Nucleus accumbens (tissue), 56 donors: Measurements from ENCODE around the gene PLXDC1.
"Not testable (repeated sequence)": the region's sequence is repeated elsewhere in the genome, so short reads cannot be mapped to it uniquely, and the experiment has no call there.

Source experiments
- DNase-seq, 56 donors: peaks; one replicate each; lab custom pipeline; 2025; lab: John Stamatoyannopoulos, UW

PLXDC1 gene

DNA sequence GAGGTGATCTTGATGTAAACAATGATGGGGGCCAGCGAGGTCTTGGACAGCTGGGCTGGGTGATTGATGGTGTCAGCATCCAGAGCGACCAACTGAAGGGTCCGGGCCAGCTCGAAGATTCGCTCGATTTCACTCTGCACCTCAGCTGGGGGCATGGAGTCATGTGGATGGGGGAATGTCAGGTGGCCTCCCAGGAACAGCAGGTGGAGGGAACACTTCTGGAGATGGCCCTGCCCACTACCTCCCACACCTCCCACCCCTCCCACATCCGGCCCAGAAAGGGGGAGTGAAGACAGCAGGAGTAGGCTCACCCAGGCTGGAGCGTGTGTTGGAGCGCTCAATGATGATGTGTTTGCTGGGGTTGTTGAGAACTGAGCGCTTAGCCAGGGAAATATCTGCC lies 32.3 kb upstream of the PLXDC1 start:
- DNase-seq = no peak

DNA sequence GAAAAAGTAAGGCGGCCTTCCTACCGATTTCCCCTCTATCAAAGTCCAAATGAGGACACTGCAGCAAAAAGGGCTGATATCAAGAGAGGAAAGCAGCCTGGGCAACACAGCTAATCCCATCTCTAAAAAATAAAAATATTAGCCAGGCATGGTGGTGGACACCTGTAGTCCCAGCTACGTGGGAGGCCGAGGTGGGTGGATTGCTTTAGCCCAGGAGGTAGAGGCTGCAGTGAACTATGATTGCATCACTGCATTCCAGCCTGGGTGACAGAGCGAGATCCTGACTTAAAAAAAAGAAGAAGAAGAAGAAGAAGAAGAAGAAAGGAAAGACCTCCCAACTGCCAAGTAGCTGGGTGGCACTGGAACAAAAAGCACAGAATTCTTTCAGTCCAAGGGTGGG lies 31.6 kb upstream of the PLXDC1 start:
- no peak for DNase-seq

DNA sequence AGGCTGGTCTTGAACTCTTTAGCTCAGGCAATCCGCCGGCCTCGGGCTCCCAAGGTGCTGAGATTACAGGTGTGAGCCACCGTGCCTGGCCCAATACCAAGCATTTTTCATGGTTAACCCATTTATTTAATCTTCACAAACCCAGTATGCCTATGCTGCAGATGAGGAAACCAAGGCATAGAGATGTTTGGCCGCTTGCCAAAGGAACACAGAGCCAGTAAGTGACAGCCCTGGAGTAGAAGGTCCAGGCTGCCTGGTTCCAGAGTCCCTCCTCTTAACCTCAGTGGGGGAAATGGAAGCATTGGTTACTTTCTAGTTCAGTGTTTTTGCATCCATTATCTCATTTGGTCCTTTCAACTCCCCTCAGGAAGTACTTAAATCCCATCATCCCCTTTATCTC lies 29.9 kb upstream of the PLXDC1 start:
- no peak for DNase-seq

DNA sequence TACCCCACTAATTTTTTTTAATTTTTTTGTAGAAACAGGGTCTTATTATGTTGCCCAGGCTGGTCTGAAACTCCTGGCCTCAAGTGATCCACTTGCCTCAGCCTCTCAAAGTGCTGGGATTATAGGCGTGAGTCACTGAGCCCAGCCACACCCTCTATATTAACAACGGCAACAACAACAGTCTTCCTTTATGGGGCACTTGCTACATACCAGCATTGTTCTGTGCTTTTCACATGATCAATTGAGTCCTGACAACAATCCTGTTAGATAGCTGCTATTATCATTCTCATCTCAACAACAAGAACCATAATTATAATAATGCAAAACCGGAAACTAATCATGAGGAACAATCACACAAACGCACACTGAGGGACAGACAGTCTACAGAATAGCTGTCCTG lies 27.1 kb upstream of the PLXDC1 start:
- no peak for DNase-seq

DNA sequence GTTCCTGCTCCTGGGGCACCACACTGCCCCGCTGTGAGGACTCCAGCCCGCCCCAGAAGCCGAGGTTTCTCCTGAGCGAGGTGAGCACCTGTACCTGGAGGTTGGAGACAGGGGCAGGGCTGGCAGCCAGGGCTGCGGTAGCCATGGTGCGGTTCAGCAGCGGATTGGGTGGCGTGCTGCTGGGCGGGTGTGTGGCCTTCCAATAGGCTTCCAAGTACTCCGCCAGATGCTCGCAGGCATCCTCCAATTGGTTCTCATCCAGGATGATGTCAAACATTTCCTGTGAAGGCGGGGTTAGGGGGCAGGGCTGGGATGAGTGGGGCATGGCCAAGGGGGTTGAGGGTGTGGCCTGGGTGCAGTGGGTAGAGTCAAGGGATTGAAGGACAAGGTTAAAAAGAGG lies 25.8 kb upstream of the PLXDC1 start:
- no peak for DNase-seq

DNA sequence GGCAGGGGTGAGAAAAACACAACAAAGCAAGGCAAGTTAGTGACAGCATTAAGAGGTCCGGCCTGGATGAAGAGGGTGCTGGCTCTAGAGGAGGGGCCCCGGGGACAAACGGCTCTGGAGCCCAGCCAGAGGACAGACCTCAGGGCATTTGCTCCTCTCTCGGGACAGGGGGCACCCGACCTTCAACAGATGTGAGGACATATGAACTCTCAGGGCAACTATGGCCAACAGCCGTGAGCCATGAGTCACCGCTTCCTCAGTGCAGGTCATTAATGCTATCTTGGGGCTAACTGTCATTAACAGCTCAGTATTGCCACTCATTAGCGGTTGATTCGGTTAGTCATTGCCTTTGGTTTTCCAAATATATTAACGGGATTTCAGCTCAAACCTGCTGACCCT lies 24.3 kb upstream of the PLXDC1 start:
- no peak for DNase-seq

DNA sequence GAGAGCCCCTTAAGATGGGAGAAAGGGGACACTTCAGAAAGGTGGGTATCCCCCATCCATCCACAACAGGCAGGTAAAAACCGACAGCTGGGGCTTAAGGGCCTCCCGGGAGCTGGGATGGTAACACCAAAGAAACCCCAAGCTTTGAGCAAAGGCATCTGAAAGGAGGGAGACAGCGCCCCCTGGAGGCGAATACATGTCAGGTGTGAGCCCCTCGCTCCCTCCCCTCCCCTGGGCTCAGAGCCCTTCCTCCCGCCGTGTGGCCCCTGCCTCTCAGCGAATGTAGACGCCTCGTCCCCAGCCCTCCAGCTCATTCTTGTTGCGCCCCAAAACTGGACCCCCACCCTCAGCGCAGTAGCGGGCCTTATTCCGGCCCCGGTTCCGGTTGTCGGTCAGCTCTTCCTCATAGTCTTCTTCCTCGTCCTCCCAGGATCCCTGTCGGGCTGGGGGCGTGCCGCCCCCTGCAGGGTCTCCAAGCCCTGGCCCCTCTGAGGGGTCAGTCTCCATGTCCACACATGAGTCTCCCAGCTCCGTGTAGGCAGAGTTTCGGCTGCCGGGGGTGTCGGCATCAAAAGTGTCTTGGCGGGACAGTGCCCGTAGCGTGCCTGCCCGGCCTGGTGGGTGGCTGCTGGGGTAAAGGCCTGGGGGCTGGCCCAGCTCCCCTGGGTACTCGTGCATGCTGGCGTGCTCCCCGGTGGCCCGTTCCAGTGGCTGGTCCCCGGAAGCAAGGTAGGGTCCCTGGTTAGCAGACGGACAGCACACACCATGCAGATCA lies 23.7 kb upstream of the PLXDC1 start:
- peak in 38 of 56 donors; percentile 5 to 86 (median 41) for DNase-seq

DNA sequence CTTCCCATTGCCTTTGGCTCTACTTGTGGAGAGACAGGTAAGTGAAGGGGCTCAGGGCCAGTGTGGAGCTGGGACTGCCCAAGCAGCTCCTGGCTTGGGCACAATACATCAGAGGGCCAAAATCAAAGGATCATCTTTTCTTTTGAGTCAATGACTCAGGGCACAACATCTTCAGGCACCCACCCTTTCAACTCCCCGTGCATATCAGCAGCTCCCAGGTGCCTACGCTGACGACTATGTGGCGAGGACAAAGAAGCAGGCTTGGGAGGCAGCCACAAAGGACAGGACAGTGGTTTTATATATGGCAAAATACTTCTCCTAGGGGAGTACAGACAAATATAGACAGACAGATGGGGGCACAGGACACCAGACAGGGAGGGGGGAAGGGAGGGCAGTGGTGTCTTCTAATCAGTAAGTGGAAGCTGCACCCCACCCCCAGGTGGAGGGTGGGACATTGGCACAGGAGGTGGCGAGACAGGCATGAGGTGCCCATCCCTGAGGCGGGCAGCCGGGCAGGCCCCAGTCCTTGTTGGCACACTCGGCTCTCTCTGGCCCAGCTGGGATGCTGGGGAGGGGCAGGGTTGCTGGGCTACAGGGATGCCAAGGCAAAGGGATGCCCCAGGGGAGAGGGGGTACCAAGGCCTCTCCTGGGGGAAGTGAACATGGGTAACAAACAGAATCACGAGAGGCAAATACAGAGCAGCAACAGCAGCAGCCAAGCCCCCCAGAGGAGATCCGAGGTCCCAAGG lies 22.3 kb upstream of the PLXDC1 start:
- DNase-seq = peak in 2 of 56 donors; percentile 21 to 50

DNA sequence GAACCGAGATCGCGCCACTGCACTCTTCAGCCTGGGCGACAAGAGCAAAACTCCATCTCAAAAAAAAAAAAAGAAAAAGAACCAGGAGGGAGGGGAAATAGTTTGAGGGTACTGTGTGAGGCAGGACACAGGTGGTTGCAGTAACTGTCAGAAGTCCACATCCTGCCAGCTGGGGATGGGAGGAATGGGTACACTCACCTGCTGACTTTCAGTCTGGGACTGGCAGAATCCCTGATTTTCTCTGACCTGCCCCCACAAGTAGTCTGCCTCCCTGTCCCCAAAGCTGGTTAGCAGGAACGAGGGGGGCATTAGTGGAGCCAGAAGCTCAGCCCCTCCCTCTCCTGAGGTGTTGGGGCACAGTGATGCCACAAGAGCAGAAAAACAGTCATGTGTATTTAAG lies 21.6 kb upstream of the PLXDC1 start:
- no peak for DNase-seq

DNA sequence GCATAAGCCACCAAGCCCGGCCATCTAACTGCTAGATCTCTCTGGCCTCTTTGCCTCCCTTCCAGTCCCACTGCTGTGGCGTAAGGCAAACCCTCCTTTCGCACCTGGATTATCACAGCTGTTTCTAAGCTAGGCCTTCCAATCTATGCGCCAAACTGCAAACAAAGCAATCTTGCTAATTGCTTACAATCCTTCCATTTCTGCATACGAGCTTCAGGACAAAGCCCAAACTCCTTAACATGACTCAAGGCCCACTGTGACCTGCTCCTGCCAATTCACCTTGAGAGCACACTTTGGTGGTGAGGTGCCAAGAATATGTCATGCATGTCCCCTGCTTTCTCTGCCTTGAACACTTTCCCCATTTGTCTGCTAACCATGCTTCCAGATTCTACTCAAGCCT lies 20.5 kb upstream of the PLXDC1 start:
- no peak for DNase-seq

DNA sequence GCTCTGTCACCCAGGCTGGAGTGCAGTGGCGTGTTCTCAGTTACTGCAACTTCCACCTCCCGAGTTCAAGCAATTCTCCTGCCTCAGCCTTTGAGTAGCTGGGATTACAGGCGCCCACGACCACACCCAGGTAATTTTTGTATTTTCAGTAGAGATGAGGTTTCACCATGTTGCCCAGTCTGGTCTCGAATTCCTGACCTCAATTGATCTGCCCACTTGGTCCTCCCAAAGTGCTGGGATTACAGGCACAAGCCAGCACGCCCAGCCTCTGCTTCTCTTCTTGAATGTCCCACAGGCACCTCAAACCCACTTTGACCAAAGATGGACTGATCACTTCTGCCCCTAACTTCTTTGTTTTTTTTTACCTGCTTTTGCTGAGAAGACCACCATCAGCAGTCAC lies 19.1 kb upstream of the PLXDC1 start:
- no peak for DNase-seq

DNA sequence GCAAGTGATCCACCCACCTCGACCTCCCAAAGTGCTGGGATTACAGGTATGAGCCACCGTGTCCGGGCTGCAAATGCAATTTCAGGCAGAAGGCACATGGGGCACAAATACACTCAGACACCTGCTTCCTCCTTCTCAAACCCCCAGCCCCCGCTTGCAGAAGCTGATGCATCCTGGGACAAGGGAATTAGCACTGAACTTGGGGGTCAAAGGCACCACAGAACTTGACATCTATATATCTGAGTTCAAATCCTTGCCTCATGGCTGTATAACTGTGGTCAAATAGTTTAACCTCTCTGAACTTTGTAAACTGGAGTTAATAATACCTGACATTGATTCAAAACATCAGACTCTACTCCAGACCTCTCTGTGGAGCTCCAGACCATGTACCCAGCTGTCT lies 18.7 kb upstream of the PLXDC1 start:
- DNase-seq = no peak

DNA sequence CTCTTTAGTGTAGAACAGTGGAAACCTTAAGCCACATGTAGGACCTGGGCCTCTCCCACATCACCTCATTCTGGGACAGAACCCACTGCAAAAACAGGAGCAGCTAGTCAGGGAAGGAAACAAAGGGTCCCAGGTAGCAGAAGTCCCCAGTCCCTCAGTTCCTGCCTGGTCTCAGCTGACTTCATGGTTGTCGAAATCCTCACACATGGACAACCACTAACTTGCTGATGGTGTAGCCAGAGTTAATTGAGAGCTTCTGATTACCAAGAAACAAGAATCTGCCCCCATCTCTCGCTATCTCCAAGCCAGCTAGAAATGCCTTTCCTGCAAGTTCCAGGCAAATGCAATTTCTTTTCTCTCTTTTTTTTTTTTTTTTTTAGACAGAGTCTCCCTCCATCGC lies 18.1 kb upstream of the PLXDC1 start:
- no peak for DNase-seq

DNA sequence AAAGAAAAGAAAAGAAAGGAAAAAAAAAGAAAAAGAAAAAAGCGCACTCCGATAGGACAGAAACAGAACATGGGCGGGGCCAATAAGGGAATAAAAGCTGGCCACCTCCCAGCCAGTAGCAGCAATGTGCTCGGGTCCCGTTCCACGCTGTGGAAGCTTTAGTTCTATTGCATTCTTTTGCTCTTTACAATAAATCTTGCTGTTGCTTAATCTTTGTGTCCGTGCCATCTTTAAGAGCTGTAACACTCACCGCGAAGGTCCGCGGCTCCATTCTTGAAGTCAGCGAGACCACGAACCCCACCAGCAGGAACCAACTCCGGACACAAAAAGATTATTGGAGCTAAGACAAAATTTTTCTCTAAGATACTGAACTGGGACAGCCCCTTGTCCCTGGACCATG lies 17.7 kb upstream of the PLXDC1 start:
- DNase-seq = no peak

DNA sequence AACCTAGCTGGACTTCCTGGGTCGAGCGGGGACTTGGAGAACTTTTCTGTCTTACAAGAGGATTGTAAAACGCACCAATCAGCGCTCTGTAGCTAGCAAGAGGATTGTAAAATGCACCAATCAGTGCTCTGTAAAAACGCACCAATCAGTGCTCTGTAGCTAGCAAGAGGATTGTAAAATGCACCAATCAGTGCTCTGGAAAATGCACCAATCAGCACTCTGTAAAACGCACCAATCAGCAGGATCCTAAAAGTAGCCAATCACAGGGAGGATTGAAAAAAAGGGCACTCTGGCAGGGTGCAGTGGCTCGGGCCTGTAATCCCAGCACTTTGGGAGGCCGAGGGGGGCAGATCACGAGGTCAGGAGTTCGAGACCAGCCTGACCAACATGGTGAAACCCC lies 17.1 kb upstream of the PLXDC1 start:
- DNase-seq = not testable (repeated sequence)

DNA sequence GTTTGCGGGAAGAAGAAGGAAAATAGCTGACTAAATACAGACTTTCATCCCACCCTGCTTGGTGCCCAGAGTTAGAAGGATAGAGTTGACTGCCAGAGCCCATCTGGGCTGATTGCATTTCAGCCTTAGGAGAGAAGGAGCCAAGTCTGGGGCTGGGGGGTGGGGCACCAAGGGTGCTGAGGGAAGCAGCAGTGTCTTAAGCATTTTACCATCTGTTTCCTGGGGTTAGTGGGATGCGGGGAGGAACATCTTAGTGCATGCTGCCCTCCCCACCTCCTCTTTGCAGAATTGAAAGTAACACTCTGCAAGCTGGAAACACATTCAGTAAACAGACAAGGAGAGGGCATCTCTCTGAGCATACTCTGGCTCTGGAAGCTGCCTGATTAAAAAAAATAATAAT lies 16.0 kb upstream of the PLXDC1 start:
- DNase-seq = peak in 10 of 56 donors; percentile 13 to 53 (median 20)

DNA sequence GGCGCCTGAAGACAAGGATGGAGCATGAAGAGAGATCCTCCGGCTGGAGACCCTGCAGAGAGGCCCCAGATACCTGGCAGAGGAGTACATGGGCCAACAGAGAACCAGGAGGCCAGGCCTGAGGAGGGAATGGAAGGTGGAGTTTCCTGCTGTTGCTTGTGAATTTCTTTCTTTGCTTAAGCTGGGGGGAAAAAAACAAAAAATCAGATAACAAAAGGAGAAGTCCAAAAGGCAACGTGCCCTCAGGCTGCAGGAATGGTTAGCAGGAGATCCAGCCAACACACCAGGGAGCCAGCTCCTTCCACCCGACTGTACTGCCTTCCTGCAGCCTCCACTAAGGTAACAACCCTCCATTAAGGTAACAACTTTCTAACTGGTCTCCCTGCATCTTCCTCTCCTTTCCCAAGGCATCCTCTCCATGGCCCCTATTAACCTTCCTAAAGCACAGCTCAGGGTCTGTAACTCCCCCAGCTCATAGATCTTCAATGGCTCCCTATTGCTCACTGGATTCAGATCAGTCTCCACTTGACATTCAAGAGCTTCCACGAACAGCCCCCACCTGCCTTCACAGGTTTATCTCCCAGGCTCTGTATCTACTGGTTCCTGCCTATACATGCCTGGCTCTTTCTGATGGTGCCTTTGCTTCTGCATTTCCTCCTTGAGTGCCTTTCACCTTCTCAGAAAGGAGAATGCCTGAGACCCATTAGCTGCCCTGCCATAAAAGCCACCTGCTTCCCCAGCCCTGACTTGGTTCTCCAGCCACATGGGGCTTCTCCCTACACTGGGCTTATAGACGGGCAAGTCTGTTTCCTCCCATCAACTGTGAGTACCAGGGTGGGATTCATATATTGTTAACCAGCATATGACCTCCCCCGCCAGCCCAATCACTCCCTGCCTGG lies 15.2 kb upstream of the PLXDC1 start:
- DNase-seq = no peak

DNA sequence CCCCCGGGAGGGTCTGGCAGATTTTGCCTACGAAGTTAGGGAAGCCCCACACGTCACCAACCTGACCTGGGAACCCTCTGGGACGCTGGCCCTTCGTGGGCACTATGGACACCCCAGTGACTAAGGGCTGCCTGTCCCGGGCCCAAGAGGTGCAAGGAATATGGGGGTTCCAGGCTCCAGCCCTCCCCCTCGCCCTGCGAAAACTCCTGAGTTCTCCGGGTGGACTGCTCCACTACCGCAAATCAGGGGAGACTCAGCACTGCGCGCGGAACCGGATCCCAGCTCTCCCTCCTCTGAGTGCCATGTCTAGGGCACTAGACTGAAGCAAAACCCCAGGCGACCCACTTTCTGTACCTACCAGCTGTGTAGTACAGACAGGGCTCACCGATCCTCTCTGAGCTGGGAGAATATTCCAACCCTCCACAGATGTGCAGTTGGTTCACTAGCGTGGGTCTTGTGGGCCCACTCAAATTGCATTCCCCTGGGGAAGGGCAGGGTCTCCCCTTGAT lies 14.5 kb upstream of the PLXDC1 start, which contains the start of gene ARL5C:
Gene ARL5C, minus strand, starts transcription at position 321 of the 509 bp plus-strand sequence. CDS start 401 bp downstream, outside the sequence.
- DNase-seq = no peak

DNA sequence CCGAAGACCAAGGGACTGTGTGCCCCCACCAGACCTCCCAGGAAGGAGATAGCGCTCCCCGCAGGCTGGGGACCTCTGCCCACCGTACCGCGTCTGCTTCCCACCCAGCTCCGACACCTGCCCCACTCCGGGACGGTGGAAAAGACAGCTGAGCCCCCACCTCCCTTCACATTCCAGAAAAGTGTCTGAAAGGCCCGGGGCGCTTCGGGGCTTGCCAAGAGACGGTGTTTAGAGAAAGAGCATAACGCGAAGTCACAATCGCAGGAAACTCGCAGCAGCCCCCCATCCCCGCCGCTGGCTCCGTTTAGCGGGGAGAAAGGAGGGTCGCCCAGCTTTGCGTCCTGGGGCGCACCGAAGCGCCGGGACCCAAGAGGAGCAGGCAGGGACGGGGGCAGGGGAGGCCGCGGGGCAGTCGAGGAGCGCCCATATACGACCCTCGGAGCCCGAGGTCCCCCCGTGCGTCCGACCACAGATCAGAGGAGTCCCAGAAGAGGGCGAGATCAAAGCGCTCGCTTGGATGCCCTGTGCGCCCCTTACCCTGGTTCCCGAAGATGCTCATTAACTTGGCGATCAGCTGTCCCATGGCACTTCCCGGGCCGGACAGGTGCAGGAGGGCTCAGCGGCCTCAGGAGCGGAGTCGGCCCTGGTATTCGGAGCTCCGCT lies 13.9 kb upstream of the PLXDC1 start:
- DNase-seq = no peak

DNA sequence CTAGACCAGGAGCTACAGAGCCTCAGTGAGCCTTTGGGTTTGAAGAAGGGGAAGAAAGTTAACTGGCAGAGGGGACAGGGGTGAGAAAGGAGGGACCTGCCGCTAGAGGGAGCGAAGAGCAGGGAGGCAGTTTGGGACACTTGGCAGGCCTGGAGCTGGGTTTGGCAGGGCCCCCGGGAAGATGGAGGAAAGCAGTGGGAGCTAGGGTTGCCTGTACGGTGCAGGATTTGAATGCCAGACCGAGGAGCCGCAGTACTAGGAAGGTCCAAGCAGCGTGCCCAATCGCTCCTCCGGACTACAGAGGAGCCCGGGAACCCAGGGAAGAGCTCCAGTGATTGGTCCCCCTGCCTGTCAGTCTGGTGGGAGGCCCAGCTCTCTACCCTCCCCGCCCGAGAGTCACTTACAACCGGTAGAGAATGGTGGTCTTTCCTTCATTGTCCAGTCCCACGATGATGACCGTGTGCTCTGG lies 13.3 kb upstream of the PLXDC1 start:
- DNase-seq = peak in 48 of 56 donors; percentile 13 to 79 (median 50)
